GM12878 (cell line): Measurements from ENCODE around the gene STK4. TPM values are rescaled to one million over a fixed set of nuclear protein-coding genes. Genes with fewer than 3 reads are reported as not detected.

Experiments
- ATAC-seq: fragments of 200-7000 bp; cut with Tn5 transposase; 3 replicates; pipeline ENCODE4 v1.9.1; 2020; ENCODE audit warnings: mild to moderate bottlenecking, moderate library complexity
- BruUV-seq: library from RNA; stranded (reverse); fragments of 400-500 nt; replicated peaks from 2 replicates; lab custom pipeline; 2021; lab: Mats Ljungman, UMichigan
- CTCF ChIA-PET: fragments of 300-600 bp; sonication (Branson Sonifier 250); formaldehyde crosslinking; extraction: SDS; loops from one replicate; lab custom pipeline; 2021; ENCODE audit warnings: inconsistent platforms; lab: Yijun Ruan, JAX
- POLR2A ChIA-PET: fragments of 350-600 bp; formaldehyde crosslinking; extraction: SDS; loops from one replicate; lab custom pipeline; 2021; ENCODE audit warnings: inconsistent platforms; lab: Charles Lee
- RAD21 ChIA-PET: fragments of 300-600 bp; sonication (Branson Sonifier 250); formaldehyde crosslinking; loops from one replicate; lab custom pipeline; 2023; ENCODE audit warnings: antibody characterized with exemption; ENCODE audit not compliant: unreplicated experiment; lab: Charles Lee
- SMC1A ChIA-PET: fragments of 300-600 bp; sonication (Branson Sonifier 250); formaldehyde crosslinking; loops from one replicate; lab custom pipeline; 2023; ENCODE audit not compliant: unreplicated experiment, uncharacterized antibody; lab: Charles Lee
- DNase-seq: peaks from one replicate; pipeline ENCODE4 v3.0.0-alpha.2; 2011; ENCODE audit warnings: low read depth, low spot score
- FAIRE-seq: peaks from 3 replicates; lab custom pipeline; 2011; peaks lifted over from hg19 to GRCh38; lab: Jason Lieb, UNC
- H2AFZ ChIP-seq: 2 replicates; pipeline ENCODE4 v1.6.0; 2011; ENCODE audit warnings: low read depth, low read length, control low read depth; ENCODE audit not compliant: control insufficient read depth
- H3K27ac ChIP-seq: 2 replicates; pipeline ENCODE4 v1.5.1; 2011; ENCODE audit warnings: control low read depth; ENCODE audit not compliant: control insufficient read depth, insufficient read depth
- H3K27me3 ChIP-seq, 2 experiments: replicated peaks in 1 of 2; 2 replicates each; pipeline versions ENCODE4 v1.6.0 to v1.6.1; 2011; ENCODE audit warnings: low read length in 1 of 2; ENCODE audit not compliant: control insufficient read depth in 2 of 2, insufficient read depth in 2 of 2
- H3K36me3 ChIP-seq, 2 experiments: 2 replicates each; pipeline ENCODE4 v1.5.1; 2011; ENCODE audit warnings: low read length in 1 of 2; ENCODE audit not compliant: control insufficient read depth in 2 of 2, insufficient read depth in 2 of 2
- H3K4me1 ChIP-seq: 2 replicates; pipeline ENCODE4 v1.6.1; 2011; ENCODE audit warnings: mild to moderate bottlenecking, low read length, moderate library complexity, mixed read lengths; ENCODE audit not compliant: control insufficient read depth, insufficient read depth
- H3K4me2 ChIP-seq: 2 replicates; pipeline ENCODE4 v1.6.0; 2011; ENCODE audit warnings: control low read depth; ENCODE audit not compliant: control insufficient read depth, insufficient read depth
- H3K4me3 ChIP-seq: fragments of 200-600 bp; sonication (generic); 2 replicates; pipeline ENCODE4 v1.5.1; 2016
- H3K79me2 ChIP-seq: 2 replicates; pipeline ENCODE4 v1.6.0; 2011; ENCODE audit warnings: low read length; ENCODE audit not compliant: control insufficient read depth, insufficient read depth
- H3K9ac ChIP-seq: 2 replicates; pipeline ENCODE4 v1.8.0; 2011; ENCODE audit warnings: low read length, control low read depth, mixed read lengths; ENCODE audit not compliant: control insufficient read depth, insufficient read depth
- H3K9me3 ChIP-seq: replicated peaks from 3 replicates; pipeline ENCODE4 v1.5.1; 2011; ENCODE audit warnings: mild to moderate bottlenecking, low read length; ENCODE audit not compliant: control insufficient read depth, insufficient read depth
- H4K20me1 ChIP-seq: 2 replicates; pipeline ENCODE4 v1.6.0; 2011; ENCODE audit not compliant: control insufficient read depth, insufficient read depth
- CEBPB ChIP-seq, 2 experiments: fragments of 150-350 bp in 1 of 2; IDR thresholded peaks; 2 replicates each; pipeline ENCODE4 v1.6.1; 2012 to 2014; ENCODE audit warnings: low read depth in 2 of 2, low read length in 2 of 2, borderline replicate concordance in 1 of 2, inconsistent platforms in 1 of 2
- CREB1 ChIP-seq: IDR thresholded peaks from 2 replicates; pipeline ENCODE4 v1.6.1; 2012; ENCODE audit warnings: low read depth, mild to moderate bottlenecking, inconsistent platforms
- ESRRA ChIP-seq: IDR thresholded peaks from 2 replicates; pipeline ENCODE4 v1.6.1; 2012; ENCODE audit warnings: mild to moderate bottlenecking, low read length, improper control_type of control experiment
- MEF2A ChIP-seq: IDR thresholded peaks from 2 replicates; pipeline ENCODE4 v1.6.1; 2011; ENCODE audit warnings: low read depth, mild to moderate bottlenecking, low read length, moderate library complexity; ENCODE audit not compliant: insufficient read depth
- MYB ChIP-seq: fragments of 150-350 bp; IDR thresholded peaks from 2 replicates; pipeline ENCODE4 v1.6.1; 2014; ENCODE audit warnings: mild to moderate bottlenecking, low read depth, low read length, borderline replicate concordance
- RUNX3 ChIP-seq: IDR thresholded peaks from 2 replicates; pipeline ENCODE4 v1.6.1; 2012; ENCODE audit warnings: low read length, inconsistent platforms
- ZZZ3 ChIP-seq: IDR thresholded peaks from 2 replicates; pipeline ENCODE4 v1.6.1; 2011; ENCODE audit warnings: low read depth; ENCODE audit not compliant: control insufficient read depth, insufficient read length
- WGBS: methylation state at CpG from one replicate; pipeline ENCODE4 v1.1.6; 2016; ENCODE audit warnings: low lambda C conversion rate; ENCODE audit not compliant: insufficient replicate concordance, insufficient coverage; ENCODE audit errors: missing lambda C conversion rate; 5-methylcytosine and 5-hydroxymethylcytosine counted together
- in situ Hi-C: fragments of 300-500 bp; cut with MboI; formaldehyde crosslinking; loops from 9 replicates; pipeline ENCODE4 v1.14.3; 2018; ENCODE audit warnings: mixed read lengths
- intact Hi-C: fragments of 100-400 bp; cut with micrococcal nuclease; formaldehyde crosslinking; loops from one replicate; pipeline ENCODE4 v1.14.2; 2022; ENCODE audit not compliant: unreplicated experiment
- polyA plus RNA-seq, 11 experiments: library from polyadenylated mRNA; depleted of rRNA in 4 of 11; unstranded in 6 of 11; stranded (reverse) in 5 of 11; fragments of >200 nt; fragmentation: Nextera tagmentation in 4 of 11; fragmentation: Illumina TruSeq in 1 of 11; extraction: Ambion mirVana in 4 of 11; extraction: Trizol in 1 of 11; gene quantifications; 1 replicate in 1 of 11; 2 replicates in 10 of 11; pipeline versions ENCODE4 v1.2.1 to v1.2.3, GENCODE V29; 2011 to 2016; ENCODE audit warnings: inconsistent platforms in 2 of 11, missing spikeins in 2 of 11, low read depth in 1 of 11
- total RNA-seq, 4 experiments: library from RNA; depleted of rRNA in 3 of 4; stranded (reverse); fragments of >200 nt in 3 of 4; fragmentation: Illumina TruSeq in 1 of 4; extraction: Trizol in 1 of 4; gene quantifications; 2 replicates each; pipeline versions ENCODE4 v1.2.1 to v1.2.3, GENCODE V29; 2013 to 2021
- TF ChIP-seq, protein P1 (sequence below): fragments of 450-650 bp; formaldehyde crosslinking; IDR thresholded peaks from 2 replicates; pipeline ENCODE4 v1.4.0; 2022; ENCODE audit warnings: mild to moderate bottlenecking, moderate library complexity
- TF ChIP-seq, protein P2 (sequence below): fragments of 450-650 bp; IDR thresholded peaks from 2 replicates; pipeline ENCODE4 v1.6.1; 2017; ENCODE audit warnings: low read depth, mild to moderate bottlenecking, moderate library complexity
- TF ChIP-seq, protein P3 (sequence below): IDR thresholded peaks from 2 replicates; pipeline ENCODE4 v1.6.1; 2011; ENCODE audit warnings: low read depth, mild to moderate bottlenecking, low read length, moderate library complexity, borderline replicate concordance; ENCODE audit errors: extremely low read depth
- TF ChIP-seq, protein P4 (sequence below): fragments of 150-350 bp; IDR thresholded peaks from 2 replicates; pipeline ENCODE4 v1.6.1; 2016; ENCODE audit warnings: low read depth, low read length

Gene STK4
- total and polyA plus RNA-seq, 10 of the 15 experiments (the other 5 are each of a cell fraction or from before 2014, with no cell fraction given), result 24.0 to 135 (median 89.7) TPM

DNA sequence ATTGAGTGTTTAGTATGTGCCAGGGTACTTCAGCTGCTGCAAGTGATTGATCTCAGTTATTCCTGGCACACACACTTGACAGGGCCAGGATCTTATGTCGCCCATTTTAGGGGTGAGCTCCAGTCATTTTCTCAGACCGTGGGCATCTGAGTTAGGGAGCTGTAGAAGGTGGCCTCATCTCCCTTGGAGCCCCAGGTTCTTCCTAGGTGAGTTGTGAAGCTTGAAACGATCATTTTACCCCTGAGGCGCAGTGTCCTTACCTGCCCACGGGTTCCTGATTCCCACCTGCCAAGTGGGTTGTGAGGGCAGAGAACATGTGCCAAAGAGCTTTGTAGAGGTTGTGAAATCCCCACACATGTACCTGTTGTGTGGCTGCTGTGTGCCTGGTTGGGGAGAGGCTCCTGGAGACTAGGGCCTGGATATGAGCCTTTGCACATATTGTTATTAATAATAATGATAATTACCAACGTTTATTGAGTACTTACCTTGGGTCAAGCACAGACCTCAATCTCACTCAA, 135.1 kb downstream of the STK4 start (continued):
- TF ChIP-seq, protein P1, sequence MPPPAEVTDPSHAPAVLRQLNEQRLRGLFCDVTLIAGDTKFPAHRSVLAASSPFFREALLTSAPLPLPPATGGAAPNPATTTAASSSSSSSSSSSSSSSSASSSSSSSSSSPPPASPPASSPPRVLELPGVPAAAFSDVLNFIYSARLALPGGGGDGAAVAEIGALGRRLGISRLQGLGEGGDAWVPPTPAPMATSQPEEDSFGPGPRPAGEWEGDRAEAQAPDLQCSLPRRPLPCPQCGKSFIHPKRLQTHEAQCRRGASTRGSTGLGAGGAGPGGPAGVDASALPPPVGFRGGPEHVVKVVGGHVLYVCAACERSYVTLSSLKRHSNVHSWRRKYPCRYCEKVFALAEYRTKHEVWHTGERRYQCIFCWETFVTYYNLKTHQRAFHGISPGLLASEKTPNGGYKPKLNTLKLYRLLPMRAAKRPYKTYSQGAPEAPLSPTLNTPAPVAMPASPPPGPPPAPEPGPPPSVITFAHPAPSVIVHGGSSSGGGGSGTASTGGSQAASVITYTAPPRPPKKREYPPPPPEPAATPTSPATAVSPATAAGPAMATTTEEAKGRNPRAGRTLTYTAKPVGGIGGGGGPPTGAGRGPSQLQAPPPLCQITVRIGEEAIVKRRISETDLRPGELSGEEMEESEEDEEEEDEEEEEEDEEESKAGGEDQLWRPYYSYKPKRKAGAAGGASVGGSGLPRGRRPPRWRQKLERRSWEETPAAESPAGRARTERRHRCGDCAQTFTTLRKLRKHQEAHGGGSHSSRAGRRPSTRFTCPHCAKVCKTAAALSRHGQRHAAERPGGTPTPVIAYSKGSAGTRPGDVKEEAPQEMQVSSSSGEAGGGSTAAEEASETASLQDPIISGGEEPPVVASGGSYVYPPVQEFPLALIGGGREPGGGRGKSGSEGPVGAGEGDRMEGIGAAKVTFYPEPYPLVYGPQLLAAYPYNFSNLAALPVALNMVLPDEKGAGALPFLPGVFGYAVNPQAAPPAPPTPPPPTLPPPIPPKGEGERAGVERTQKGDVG (CRISPR knock-in tag), result no peak
- no peak for TF ChIP-seq RUNX3
- TF ChIP-seq, all 136 proteins: peak for 0

DNA sequence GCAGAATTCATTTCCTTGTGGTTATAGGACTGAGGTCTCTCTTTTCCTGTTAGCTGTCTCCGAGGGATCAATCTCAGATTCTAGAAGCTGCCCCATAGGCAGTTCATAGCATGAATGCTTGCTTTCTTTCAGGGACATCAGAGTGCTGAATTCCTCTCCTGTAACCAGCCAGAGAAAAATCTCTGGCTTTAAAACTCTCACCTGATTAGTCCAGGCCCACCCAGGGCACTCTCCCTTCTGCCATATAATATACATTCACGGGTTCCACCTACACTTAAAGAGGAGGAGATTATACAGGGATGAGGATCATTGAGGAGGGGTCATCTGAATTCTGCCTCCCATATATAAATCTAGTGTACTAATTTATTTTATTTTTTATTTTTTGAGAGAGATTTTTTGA, 136.8 kb downstream of the STK4 start:
- no peak for DNase-seq
- CTCF ChIA-PET, result interaction anchor here (1.0 to 1.5 kb wide), 2 partner anchors 9 to 59 kb away, joined by 3 to 5 read pairs; no protein-coding TSS in a partner anchor
- no peaks in the 10 kb centered on the region for H4K20me1 ChIP-seq
- H3K9me3 ChIP-seq, result no peaks in the 10 kb centered on the region; the same call in 2 of the 3 replicates
- in situ Hi-C loops, result no loop called here
- WGBS, result 17% methylated on average over 2 of the region's 2 CpGs
- peaks cover 5 to 7% of the 10 kb centered on the region in 2 experiments for H3K27me3 ChIP-seq
- POLR2A ChIA-PET, result no interaction called here
- H3K79me2 ChIP-seq, result no peaks in the 10 kb centered on the region
- H3K36me3 ChIP-seq, result no peaks in the 10 kb centered on the region
- RAD21 ChIA-PET, result no interaction called here
- no peak overlapping the region for H3K4me2 ChIP-seq
- H3K9ac ChIP-seq, result no peak overlapping the region
- intact Hi-C loops, result no loop called here
- no peak overlapping the region for H2AFZ ChIP-seq
- H3K4me1 ChIP-seq, result no peaks in the 10 kb centered on the region
- no peak for FAIRE-seq
- no peak overlapping the region for H3K4me3 ChIP-seq
- BruUV-seq, result no TSS peak
- H3K27ac ChIP-seq, result no peak overlapping the region
- SMC1A ChIA-PET, result no interaction called here
- no peak for ATAC-seq
- no peak for TF ChIP-seq CEBPB (IDR thresholded peaks at IDR 0.05; ENCODE audit: borderline replicate concordance in 1 of 2, low read depth in 2 of 2, low read length in 2 of 2)
- no peak for TF ChIP-seq CREB1
- TF ChIP-seq ZZZ3, result no peak
- no peak for TF ChIP-seq ESRRA
- TF ChIP-seq, protein P2, sequence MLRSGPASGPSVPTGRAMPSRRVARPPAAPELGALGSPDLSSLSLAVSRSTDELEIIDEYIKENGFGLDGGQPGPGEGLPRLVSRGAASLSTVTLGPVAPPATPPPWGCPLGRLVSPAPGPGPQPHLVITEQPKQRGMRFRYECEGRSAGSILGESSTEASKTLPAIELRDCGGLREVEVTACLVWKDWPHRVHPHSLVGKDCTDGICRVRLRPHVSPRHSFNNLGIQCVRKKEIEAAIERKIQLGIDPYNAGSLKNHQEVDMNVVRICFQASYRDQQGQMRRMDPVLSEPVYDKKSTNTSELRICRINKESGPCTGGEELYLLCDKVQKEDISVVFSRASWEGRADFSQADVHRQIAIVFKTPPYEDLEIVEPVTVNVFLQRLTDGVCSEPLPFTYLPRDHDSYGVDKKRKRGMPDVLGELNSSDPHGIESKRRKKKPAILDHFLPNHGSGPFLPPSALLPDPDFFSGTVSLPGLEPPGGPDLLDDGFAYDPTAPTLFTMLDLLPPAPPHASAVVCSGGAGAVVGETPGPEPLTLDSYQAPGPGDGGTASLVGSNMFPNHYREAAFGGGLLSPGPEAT, result no peak
- TF ChIP-seq, protein P3, sequence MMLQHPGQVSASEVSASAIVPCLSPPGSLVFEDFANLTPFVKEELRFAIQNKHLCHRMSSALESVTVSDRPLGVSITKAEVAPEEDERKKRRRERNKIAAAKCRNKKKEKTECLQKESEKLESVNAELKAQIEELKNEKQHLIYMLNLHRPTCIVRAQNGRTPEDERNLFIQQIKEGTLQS, result no peak
- TF ChIP-seq, protein P4, sequence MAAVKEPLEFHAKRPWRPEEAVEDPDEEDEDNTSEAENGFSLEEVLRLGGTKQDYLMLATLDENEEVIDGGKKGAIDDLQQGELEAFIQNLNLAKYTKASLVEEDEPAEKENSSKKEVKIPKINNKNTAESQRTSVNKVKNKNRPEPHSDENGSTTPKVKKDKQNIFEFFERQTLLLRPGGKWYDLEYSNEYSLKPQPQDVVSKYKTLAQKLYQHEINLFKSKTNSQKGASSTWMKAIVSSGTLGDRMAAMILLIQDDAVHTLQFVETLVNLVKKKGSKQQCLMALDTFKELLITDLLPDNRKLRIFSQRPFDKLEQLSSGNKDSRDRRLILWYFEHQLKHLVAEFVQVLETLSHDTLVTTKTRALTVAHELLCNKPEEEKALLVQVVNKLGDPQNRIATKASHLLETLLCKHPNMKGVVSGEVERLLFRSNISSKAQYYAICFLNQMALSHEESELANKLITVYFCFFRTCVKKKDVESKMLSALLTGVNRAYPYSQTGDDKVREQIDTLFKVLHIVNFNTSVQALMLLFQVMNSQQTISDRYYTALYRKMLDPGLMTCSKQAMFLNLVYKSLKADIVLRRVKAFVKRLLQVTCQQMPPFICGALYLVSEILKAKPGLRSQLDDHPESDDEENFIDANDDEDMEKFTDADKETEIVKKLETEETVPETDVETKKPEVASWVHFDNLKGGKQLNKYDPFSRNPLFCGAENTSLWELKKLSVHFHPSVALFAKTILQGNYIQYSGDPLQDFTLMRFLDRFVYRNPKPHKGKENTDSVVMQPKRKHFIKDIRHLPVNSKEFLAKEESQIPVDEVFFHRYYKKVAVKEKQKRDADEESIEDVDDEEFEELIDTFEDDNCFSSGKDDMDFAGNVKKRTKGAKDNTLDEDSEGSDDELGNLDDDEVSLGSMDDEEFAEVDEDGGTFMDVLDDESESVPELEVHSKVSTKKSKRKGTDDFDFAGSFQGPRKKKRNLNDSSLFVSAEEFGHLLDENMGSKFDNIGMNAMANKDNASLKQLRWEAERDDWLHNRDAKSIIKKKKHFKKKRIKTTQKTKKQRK, result no peak
- no peak for TF ChIP-seq MYB
- TF ChIP-seq MEF2A, result no peak
